Testis (tissue), 3 donors: ENCODE data around the gene ITPRID1. TPM values are rescaled to one million over a fixed set of nuclear protein-coding genes. Genes with fewer than 3 reads are reported as not detected.
"Not testable (repeated sequence)": the region's sequence is repeated elsewhere in the genome, so short reads cannot be mapped to it uniquely, and the experiment has no call there.

Experiments used
- DNase-seq: peaks from one replicate; pipeline ENCODE4 v3.0.0-alpha.2; 2019
- H3K27ac ChIP-seq, 2 donors: fragments of 200-600 bp; sonication (generic); one replicate each; pipeline ENCODE4 v1.5.1; 2019
- H3K27me3 ChIP-seq: fragments of 200-600 bp; sonication (generic); one replicate; pipeline ENCODE4 v1.5.1; 2019
- H3K36me3 ChIP-seq: fragments of 200-600 bp; sonication (generic); one replicate; pipeline ENCODE4 v1.5.1; 2017; ENCODE audit warnings: low read depth; ENCODE audit errors: missing control alignments
- H3K4me1 ChIP-seq: fragments of 200-600 bp; sonication (generic); one replicate; pipeline ENCODE4 v1.5.1; 2019
- H3K4me3 ChIP-seq, 2 donors: fragments of 200-600 bp; sonication (generic); one replicate each; pipeline ENCODE4 v1.5.1; 2017 to 2019
- H3K9me3 ChIP-seq: fragments of 200-600 bp; sonication (generic); one replicate; pipeline ENCODE4 v1.5.1; 2017
- CTCF ChIP-seq, 3 experiments: fragments of 450-650 bp in 2 of 3; fragments of 200-600 bp in 1 of 3; sonication (generic) in 1 of 3; IDR thresholded peaks; one replicate each; pipeline ENCODE4 v1.5.1; 2016 to 2019; ENCODE audit warnings: antibody characterized with exemption in 3 of 3, mild to moderate bottlenecking in 2 of 3, moderate library complexity in 1 of 3
- POLR2A ChIP-seq: fragments of 450-650 bp; IDR thresholded peaks from one replicate; pipeline ENCODE4 v1.6.1; 2017; ENCODE audit warnings: antibody characterized with exemption, mild to moderate bottlenecking, moderate library complexity
- WGBS, 2 donors: methylation state at CpG; one replicate each; pipeline ENCODE4 v1.1.5; 2018; 5-methylcytosine and 5-hydroxymethylcytosine counted together
- intact Hi-C: fragments of 100-400 bp; cut with DNase I; formaldehyde crosslinking; loops from one replicate; pipeline ENCODE4 v1.15.1; 2023; ENCODE audit warnings: low total_unique reads
- polyA plus RNA-seq: library from polyadenylated mRNA; stranded (reverse); fragments of 350-450 nt; fragmentation: Illumina TruSeq; extraction: RNeasy Lipid Tissue Mini Kit (QIAGEN cat#74804); gene quantifications from one replicate; pipeline ENCODE4 v1.2.3, GENCODE V29; 2014; ENCODE audit warnings: low read depth, low replicate concordance; ENCODE audit not compliant: insufficient read depth
- total RNA-seq, 2 donors: library from RNA; depleted of rRNA; stranded (reverse); fragments of >200 nt; gene quantifications; one replicate each; pipeline ENCODE4 v1.2.3, GENCODE V29; 2016

The ITPRID1 gene
- total and polyA plus RNA-seq, 3 donors from 2014 or later, result 1.6 to 2.3 (median 2.1) TPM

GRCh38 chr7:31521336-31522010 lies 7.6 kb downstream of the ITPRID1 start:
- Histone ChIP-seq H3K4me3 (no peak overlapping the region), H3K36me3 (no peaks in the 10 kb centered on the region), H3K27me3 (no peaks in the 10 kb centered on the region), H3K9me3 (no peaks in the 10 kb centered on the region), H3K27ac (no peak overlapping the region), H3K4me1 (no peaks in the 10 kb centered on the region)
- WGBS, 2 donors, result 83 to 94% methylated on average over 5 of the region's 5 CpGs
- intact Hi-C loops, result no loop called here
- TF ChIP-seq CTCF (IDR thresholded peaks at IDR 0.05) (no peak), POLR2A (no peak)
- no peak for DNase-seq

GRCh38 chr7:31526864-31527263 lies 13.0 kb downstream of the ITPRID1 start:
- intact Hi-C loops, result no loop called here
- Histone ChIP-seq H3K4me1 (no peaks in the 10 kb centered on the region), H3K27me3 (no peaks in the 10 kb centered on the region), H3K9me3 (no peaks in the 10 kb centered on the region), H3K27ac (no peak overlapping the region), H3K4me3 (no peak overlapping the region), H3K36me3 (no peaks in the 10 kb centered on the region)
- no peak for TF ChIP-seq POLR2A
- no peak for TF ChIP-seq CTCF (IDR thresholded peaks at IDR 0.05)
- no peak for DNase-seq

- H3K36me3 ChIP-seq, result no peaks in the 10 kb centered on the region
- no peaks in the 10 kb centered on the region for H3K4me1 ChIP-seq
- H3K4me3 ChIP-seq, result no peak overlapping the region
- intact Hi-C loops, result no loop called here
- WGBS, 2 donors, result 78 to 93% methylated on average over 1 of the region's 1 CpG
- DNase-seq, result no peak
- H3K27me3 ChIP-seq, result no peaks in the 10 kb centered on the region
- no peak for TF ChIP-seq POLR2A
- H3K9me3 ChIP-seq, result no peaks in the 10 kb centered on the region
- H3K27ac ChIP-seq, result no peak overlapping the region
These were observed 15.2 kb downstream of the ITPRID1 start for GRCh38 chr7:31529103-31529502.

- H3K36me3 ChIP-seq, DNase-seq, H3K9me3 ChIP-seq, intact Hi-C loops, H3K27ac ChIP-seq, H3K4me3 ChIP-seq, H3K4me1 ChIP-seq, H3K27me3 ChIP-seq: not testable (repeated sequence)
- 56 to 73% methylated on average over 3 of the region's 3 CpGs for WGBS, 2 donors
These were observed 26.8 kb downstream of the ITPRID1 start for GRCh38 chr7:31540651-31541185.

GRCh38 chr7:31545549-31545948 lies 31.7 kb downstream of the ITPRID1 start:
- 50 to 85% methylated on average over 1 of the region's 1 CpG for WGBS, 2 donors
- H3K4me3 ChIP-seq, result no peak overlapping the region
- no peak for DNase-seq
- no peaks in the 10 kb centered on the region for H3K27me3 ChIP-seq
- no peak for TF ChIP-seq POLR2A
- TF ChIP-seq CTCF (IDR thresholded peaks at IDR 0.05), result no peak
- H3K4me1 ChIP-seq, result no peaks in the 10 kb centered on the region
- H3K9me3 ChIP-seq, result no peaks in the 10 kb centered on the region
- no peaks in the 10 kb centered on the region for H3K36me3 ChIP-seq
- intact Hi-C loops, result no loop called here
- H3K27ac ChIP-seq, result no peak overlapping the region

- no peaks in the 10 kb centered on the region for H3K27me3 ChIP-seq
- no peaks in the 10 kb centered on the region for H3K9me3 ChIP-seq
- H3K4me3 ChIP-seq, result no peak overlapping the region
- intact Hi-C loops, result no loop called here
- H3K36me3 ChIP-seq, result no peaks in the 10 kb centered on the region
- no peak overlapping the region for H3K27ac ChIP-seq
- no peak for DNase-seq
- H3K4me1 ChIP-seq, result no peaks in the 10 kb centered on the region
- TF ChIP-seq CTCF (IDR thresholded peaks at IDR 0.05) (no peak), POLR2A (no peak)
These were observed 35.7 kb downstream of the ITPRID1 start for GRCh38 chr7:31549611-31550010.
